Measurements from ENCODE around the gene MAPRE3. TPM values are rescaled to one million over a fixed set of nuclear protein-coding genes. Genes with fewer than 3 reads are reported as not detected.

MAPRE3 gene
- total RNA-seq, 1 experiment from 2014 or later = 4.9 TPM

DNA sequence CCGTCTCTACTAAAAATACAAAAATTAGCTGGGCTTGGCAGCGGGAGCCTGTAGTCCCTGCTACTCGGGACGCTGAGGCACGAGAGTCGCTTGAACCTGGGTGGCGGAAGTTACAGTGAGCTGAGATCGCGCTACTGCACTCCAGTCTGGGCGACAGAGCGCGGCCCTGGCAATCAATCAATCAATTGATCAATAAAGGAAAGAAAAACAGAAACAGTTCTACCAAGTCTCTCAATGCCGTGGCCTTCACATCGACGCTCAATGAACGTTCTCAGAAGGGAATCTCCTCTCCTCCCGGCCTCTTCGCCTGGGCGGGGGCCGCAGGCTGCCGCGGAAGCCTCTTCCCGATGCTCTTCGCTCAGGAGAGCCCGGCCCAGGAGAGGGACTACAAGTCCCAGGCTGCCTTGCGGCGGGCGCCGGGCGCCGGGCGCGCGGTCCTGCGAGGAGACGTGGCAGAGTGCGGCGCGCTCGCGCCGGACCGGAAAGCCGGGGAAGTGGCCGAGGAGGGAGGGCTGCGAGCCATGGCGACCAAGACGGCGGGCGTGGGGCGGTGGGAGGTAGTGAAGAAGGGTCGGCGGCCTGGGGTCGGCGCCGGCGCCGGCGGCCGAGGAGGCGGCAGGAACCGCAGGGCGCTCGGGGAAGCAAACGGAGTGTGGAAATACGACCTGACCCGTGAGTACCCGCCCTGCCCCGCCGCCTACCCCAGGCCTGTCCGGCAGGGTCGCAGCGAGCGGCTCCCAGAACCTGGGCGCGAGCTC is 62.2 kb downstream of the MAPRE3 start, which contains the start of gene TMEM214:
Gene TMEM214, plus strand, starts transcription at position 471 of the 758 bp plus-strand sequence. Its CDS starts 51 bp downstream, at position 522.
- Mint-ChIP-seq H3K27me3 (ENCODE audit: insufficient read depth, unreplicated experiment) (no peaks in the 10 kb centered on the region), H3K36me3 (ENCODE audit: insufficient read depth, unreplicated experiment) (peaks cover 40% of the 10 kb centered on the region), H3K4me3 (ENCODE audit: unreplicated experiment) (peak within 1 kb of the TSS; percentile 98), H3K9me3 (ENCODE audit: unreplicated experiment) (no peaks in the 10 kb centered on the region), H3K27ac (ENCODE audit: unreplicated experiment) (peak within 1 kb of the TSS; percentile 91), H3K4me1 (ENCODE audit: low read depth, unreplicated experiment) (peaks cover 7% of the 10 kb centered on the region)
- no peaks in the 10 kb centered on the region for H3K27me3 ChIP-seq (replicated peaks; ENCODE audit: control insufficient read depth, insufficient read depth, low read length)
- TF ChIP-seq, protein P1, sequence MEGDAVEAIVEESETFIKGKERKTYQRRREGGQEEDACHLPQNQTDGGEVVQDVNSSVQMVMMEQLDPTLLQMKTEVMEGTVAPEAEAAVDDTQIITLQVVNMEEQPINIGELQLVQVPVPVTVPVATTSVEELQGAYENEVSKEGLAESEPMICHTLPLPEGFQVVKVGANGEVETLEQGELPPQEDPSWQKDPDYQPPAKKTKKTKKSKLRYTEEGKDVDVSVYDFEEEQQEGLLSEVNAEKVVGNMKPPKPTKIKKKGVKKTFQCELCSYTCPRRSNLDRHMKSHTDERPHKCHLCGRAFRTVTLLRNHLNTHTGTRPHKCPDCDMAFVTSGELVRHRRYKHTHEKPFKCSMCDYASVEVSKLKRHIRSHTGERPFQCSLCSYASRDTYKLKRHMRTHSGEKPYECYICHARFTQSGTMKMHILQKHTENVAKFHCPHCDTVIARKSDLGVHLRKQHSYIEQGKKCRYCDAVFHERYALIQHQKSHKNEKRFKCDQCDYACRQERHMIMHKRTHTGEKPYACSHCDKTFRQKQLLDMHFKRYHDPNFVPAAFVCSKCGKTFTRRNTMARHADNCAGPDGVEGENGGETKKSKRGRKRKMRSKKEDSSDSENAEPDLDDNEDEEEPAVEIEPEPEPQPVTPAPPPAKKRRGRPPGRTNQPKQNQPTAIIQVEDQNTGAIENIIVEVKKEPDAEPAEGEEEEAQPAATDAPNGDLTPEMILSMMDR (IDR thresholded peaks at IDR 0.05; ENCODE audit: insufficient read depth in 1 of 2, low read depth in 1 of 2, low read length in 1 of 2, severe bottlenecking in 1 of 2, unreplicated experiment in 1 of 2) = peak in 1 of 2 experiments; percentile 29
- no TSS peak for BruUV-seq (replicated peaks)
- H3K4me1 ChIP-seq = peaks cover 17% of the 10 kb centered on the region
- intact Hi-C loops (cut with micrococcal nuclease; ENCODE audit: unreplicated experiment) = loop anchor here (1.0 to 2.0 kb wide), 2 partner anchors 18 to 48 kb away; no protein-coding TSS in a partner anchor
- H3K36me3 ChIP-seq (ENCODE audit: control insufficient read depth, insufficient read depth, low read length) = no peaks in the 10 kb centered on the region; the same call in 1 of the 2 replicates
- peak within 1 kb of the TSS; percentile 92 for H3K4me3 ChIP-seq (ENCODE audit: low read depth, low read length)
- CTCF ChIA-PET = interaction anchor here (1.0 to 1.4 kb wide), 2 partner anchors 49 to 71 kb away, joined by 3 read pairs; no protein-coding TSS in a partner anchor
- peak; percentile 90 to 93 for DNase-seq
- POLR2A ChIA-PET = interaction anchor here (0.5 to 2.1 kb wide), 5 partner anchors 9 to 54 kb away, joined by 3 to 19 read pairs (median 3); partner anchors contain the start of genes AGBL5 and OST4
- no peaks in the 10 kb centered on the region for H3K9me3 ChIP-seq

DNA sequence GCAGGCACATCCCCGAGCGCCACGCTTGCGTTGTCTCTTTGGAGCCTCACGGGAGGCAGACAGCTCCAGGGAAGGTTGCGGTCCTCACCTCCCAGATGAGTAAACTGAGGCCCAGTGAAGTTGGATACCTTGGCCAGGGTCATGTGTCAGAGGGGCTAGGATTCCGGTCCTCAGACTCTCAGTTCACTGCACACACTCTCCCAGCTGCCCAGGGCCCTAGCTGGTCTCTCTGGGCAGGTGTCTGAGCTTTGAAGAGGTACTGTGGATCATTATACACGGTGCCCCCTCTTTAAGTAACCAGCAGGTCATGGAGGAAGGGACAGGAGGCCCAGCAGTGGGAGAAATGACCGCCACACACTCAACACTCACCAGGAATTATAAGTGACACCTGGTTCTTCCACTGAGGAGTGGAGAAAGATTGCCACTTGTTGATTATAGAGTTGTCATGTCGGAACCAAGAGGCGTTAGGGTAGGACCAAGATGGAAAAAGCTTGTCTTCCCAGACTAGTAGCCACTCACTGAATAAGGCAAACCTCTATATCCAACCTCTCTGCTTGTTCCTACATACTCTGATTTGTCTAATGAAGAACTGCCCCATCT is 62.9 kb downstream of the MAPRE3 start:
- Mint-ChIP-seq H3K4me1 (ENCODE audit: low read depth, unreplicated experiment) (peaks cover 7% of the 10 kb centered on the region), H3K27ac (ENCODE audit: unreplicated experiment) (peak overlapping the region; percentile 91), H3K27me3 (ENCODE audit: insufficient read depth, unreplicated experiment) (no peaks in the 10 kb centered on the region), H3K9me3 (ENCODE audit: unreplicated experiment) (no peaks in the 10 kb centered on the region), H3K36me3 (ENCODE audit: insufficient read depth, unreplicated experiment) (peaks cover 46% of the 10 kb centered on the region), H3K4me3 (ENCODE audit: unreplicated experiment) (peak overlapping the region; percentile 98)
- intact Hi-C loops (cut with micrococcal nuclease; ENCODE audit: unreplicated experiment) = loop anchor here (2.0 kb wide), 1 partner anchor 47 kb away; no protein-coding TSS in a partner anchor
- H3K4me3 ChIP-seq (ENCODE audit: low read depth, low read length) = peak overlapping the region; percentile 92
- H3K27me3 ChIP-seq (replicated peaks; ENCODE audit: control insufficient read depth, insufficient read depth, low read length) = no peaks in the 10 kb centered on the region
- peaks cover 17% of the 10 kb centered on the region for H3K4me1 ChIP-seq
- ChIA-PET POLR2A (interaction anchor here (0.5 to 2.1 kb wide), 4 partner anchors 8 to 38 kb away, joined by 3 to 19 read pairs (median 6); partner anchors contain the start of genes AGBL5 and OST4), CTCF (interaction anchor here (1.0 to 1.4 kb wide), 2 partner anchors 48 to 71 kb away, joined by 3 read pairs; no protein-coding TSS in a partner anchor)
- TF ChIP-seq, protein P1 (IDR thresholded peaks at IDR 0.05; ENCODE audit: insufficient read depth in 1 of 2, low read depth in 1 of 2, low read length in 1 of 2, severe bottlenecking in 1 of 2, unreplicated experiment in 1 of 2) = no peak
- TSS peak; percentile 55 for BruUV-seq (replicated peaks)
- H3K36me3 ChIP-seq (ENCODE audit: control insufficient read depth, insufficient read depth, low read length) = no peaks in the 10 kb centered on the region; the same call in 1 of the 2 replicates
- H3K9me3 ChIP-seq = no peaks in the 10 kb centered on the region
- no peak for DNase-seq

DNA sequence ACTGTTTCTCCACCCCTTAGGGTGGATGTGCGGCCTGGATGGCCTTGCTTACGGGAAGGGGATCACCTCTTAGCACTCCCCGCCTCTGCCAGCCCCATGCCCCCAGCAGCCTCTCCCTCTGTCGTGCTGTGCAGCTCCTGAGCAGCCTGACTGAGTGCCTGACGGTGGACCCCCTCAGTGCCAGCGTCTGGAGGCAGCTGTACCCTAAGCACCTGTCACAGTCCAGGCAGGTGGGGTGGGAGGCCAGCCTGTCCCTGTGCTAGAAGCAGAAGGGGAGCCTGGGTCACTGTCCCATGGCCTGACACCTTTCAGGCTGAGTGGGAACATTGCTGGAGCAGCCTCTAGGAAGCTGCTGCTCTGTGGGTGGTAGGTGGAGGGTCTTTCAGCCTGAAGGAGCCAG is 67.6 kb downstream of the MAPRE3 start:
- TF ChIP-seq, protein P1 (IDR thresholded peaks at IDR 0.05; ENCODE audit: insufficient read depth in 1 of 2, low read depth in 1 of 2, low read length in 1 of 2, severe bottlenecking in 1 of 2, unreplicated experiment in 1 of 2) = no peak
- Mint-ChIP-seq H3K4me1 (ENCODE audit: low read depth, unreplicated experiment) (peaks cover 7% of the 10 kb centered on the region), H3K27ac (ENCODE audit: unreplicated experiment) (no peak overlapping the region), H3K36me3 (ENCODE audit: insufficient read depth, unreplicated experiment) (peaks cover 47% of the 10 kb centered on the region), H3K9me3 (ENCODE audit: unreplicated experiment) (no peaks in the 10 kb centered on the region), H3K4me3 (ENCODE audit: unreplicated experiment) (no peak overlapping the region), H3K27me3 (ENCODE audit: insufficient read depth, unreplicated experiment) (no peaks in the 10 kb centered on the region)
- POLR2A ChIA-PET = no interaction called here
- Histone ChIP-seq H3K27me3 (replicated peaks; ENCODE audit: control insufficient read depth, insufficient read depth, low read length) (no peaks in the 10 kb centered on the region), H3K36me3 (ENCODE audit: control insufficient read depth, insufficient read depth, low read length) (peaks cover 2% of the 10 kb centered on the region), H3K9me3 (no peaks in the 10 kb centered on the region), H3K4me1 (peaks cover 5% of the 10 kb centered on the region; the same call in 1 of the 2 replicates), H3K4me3 (ENCODE audit: low read depth, low read length) (no peak overlapping the region)
- DNase-seq = no peak
- intact Hi-C loops (cut with micrococcal nuclease; ENCODE audit: unreplicated experiment) = no loop called here
- BruUV-seq (replicated peaks) = no TSS peak
- CTCF ChIA-PET = interaction anchor here (0.7 kb wide), 1 partner anchor 21 kb away, joined by 3 read pairs; no protein-coding TSS in a partner anchor

Data from Caco-2 (cell line).